A549 (cell line): ENCODE measurements around the gene GALNT14. TPM values are rescaled to one million over a fixed set of nuclear protein-coding genes. Genes with fewer than 3 reads are reported as not detected.

Experiments
- ATAC-seq, 2 experiments: fragments of 200-7000 bp in 1 of 2; fragments of >200 bp in 1 of 2; cut with Nextera tagmentation in 1 of 2; cut with Tn5 transposase in 1 of 2; 3 replicates each; pipeline versions ENCODE4 v1.8.0 to v1.9.1; 2018 to 2020; ENCODE audit warnings: mild to moderate bottlenecking in 1 of 2, moderate library complexity in 1 of 2
- CTCF ChIA-PET: fragments of 300-600 bp; sonication (Branson Sonifier 250); formaldehyde crosslinking; extraction: SDS; loops from one replicate; lab custom pipeline; 2021; ENCODE audit warnings: antibody characterized with exemption, inconsistent platforms; lab: Yijun Ruan, JAX
- POLR2A ChIA-PET: fragments of 350-600 bp; formaldehyde crosslinking; extraction: SDS; loops from one replicate; lab custom pipeline; 2021; ENCODE audit warnings: antibody characterized with exemption, inconsistent platforms; lab: Yijun Ruan, JAX
- DNase-seq, 2 experiments: peaks; one replicate each; pipeline versions ENCODE4 v3.0.0 to v3.0.0-alpha.2; 2011 to 2016; ENCODE audit warnings: low read depth in 1 of 2, low spot score in 1 of 2
- FAIRE-seq: peaks from 2 replicates; lab custom pipeline; 2011; peaks lifted over from hg19 to GRCh38; lab: Jason Lieb, UNC
- H3K27ac ChIP-seq, 2 experiments: fragments of >200 bp; sonication (Bioruptor Twin); formaldehyde crosslinking; 3 replicates each; pipeline ENCODE4 v1.5.1; 2016 to 2017
- H3K4me1 ChIP-seq: fragments of >200 bp; sonication (Bioruptor Twin); formaldehyde crosslinking; 3 replicates; pipeline ENCODE4 v1.6.1; 2016
- H3K4me2 ChIP-seq: fragments of >200 bp; sonication (Bioruptor Twin); formaldehyde crosslinking; 3 replicates; pipeline ENCODE4 v1.6.1; 2016
- H3K4me3 ChIP-seq: fragments of >200 bp; sonication (Bioruptor Twin); formaldehyde crosslinking; 3 replicates; pipeline ENCODE4 v1.5.1; 2016
- H3K9me3 ChIP-seq: fragments of >200 bp; sonication (Bioruptor Twin); formaldehyde crosslinking; 3 replicates; pipeline ENCODE4 v1.6.1; 2016
- BHLHE40 ChIP-seq: IDR thresholded peaks from 2 replicates; pipeline ENCODE4 v1.6.1; 2012; ENCODE audit warnings: low read depth, low read length, inconsistent platforms
- CBX2 ChIP-seq: fragments of 200-600 bp; sonication (generic); IDR thresholded peaks from 2 replicates; pipeline ENCODE4 v1.6.1; 2016; ENCODE audit warnings: low read depth, mild to moderate bottlenecking, borderline replicate concordance
- CHD2 ChIP-seq: fragments of 150-350 bp; IDR thresholded peaks from 2 replicates; pipeline ENCODE4 v1.6.1; 2014; ENCODE audit warnings: low read length; ENCODE audit not compliant: partially characterized antibody
- EHF ChIP-seq: fragments of 250-450 bp; sonication (Bioruptor Pico); IDR thresholded peaks from 2 replicates; pipeline ENCODE4 v1.5.0; 2020; ENCODE audit warnings: mild to moderate bottlenecking
- GATA3 ChIP-seq: IDR thresholded peaks from 2 replicates; pipeline ENCODE4 v1.6.1; 2012; ENCODE audit warnings: borderline replicate concordance
- KDM1A ChIP-seq: fragments of 200-600 bp; sonication (generic); IDR thresholded peaks from 2 replicates; pipeline ENCODE4 v1.6.1; 2016; ENCODE audit warnings: low read depth, mild to moderate bottlenecking
- MYC ChIP-seq: IDR thresholded peaks from 2 replicates; pipeline ENCODE4 v1.6.1; 2012; ENCODE audit warnings: mild to moderate bottlenecking, inconsistent platforms, low read length, improper control_type of control experiment, borderline replicate concordance
- NFE2L2 ChIP-seq: fragments of 150-350 bp; conservative IDR thresholded peaks from 2 replicates; pipeline ENCODE4 v1.6.1; 2014; ENCODE audit warnings: low read length
- NPAS2 ChIP-seq: fragments of 250-450 bp; sonication (Bioruptor Pico); IDR thresholded peaks from 2 replicates; pipeline ENCODE4 v1.8.0; 2022; ENCODE audit warnings: mild to moderate bottlenecking, moderate library complexity, borderline replicate concordance
- NR3C1 ChIP-seq: fragments of >200 bp; sonication (Bioruptor Twin); formaldehyde crosslinking; IDR thresholded peaks from 3 replicates; pipeline ENCODE4 v1.6.1; 2017
- PHF8 ChIP-seq: fragments of 200-600 bp; sonication (generic); IDR thresholded peaks from 2 replicates; pipeline ENCODE4 v1.6.1; 2016; ENCODE audit warnings: low read depth, mild to moderate bottlenecking, antibody characterized with exemption, moderate library complexity, borderline replicate concordance
- POLR2A ChIP-seq: IDR thresholded peaks from 2 replicates; pipeline ENCODE4 v1.6.1; 2012; ENCODE audit warnings: mild to moderate bottlenecking, low read length
- POLR2AphosphoS2 ChIP-seq: conservative IDR thresholded peaks from 2 replicates; pipeline ENCODE4 v1.6.1; 2012; ENCODE audit warnings: low read length, improper control_type of control experiment, inconsistent platforms
- RNF2 ChIP-seq: fragments of 200-600 bp; sonication (generic); IDR thresholded peaks from 2 replicates; pipeline ENCODE4 v1.6.1; 2016; ENCODE audit warnings: low read depth, mild to moderate bottlenecking, antibody characterized with exemption, moderate library complexity, borderline replicate concordance
- TP53 ChIP-seq: fragments of 250-450 bp; sonication (Bioruptor Pico); IDR thresholded peaks from 2 replicates; pipeline ENCODE4 v1.5.0; 2021; ENCODE audit warnings: mild to moderate bottlenecking, moderate library complexity
- ZSCAN20 ChIP-seq: fragments of 250-450 bp; sonication (Bioruptor Pico); IDR thresholded peaks from 2 replicates; pipeline ENCODE4 v1.8.0; 2022; ENCODE audit warnings: mild to moderate bottlenecking, moderate library complexity
- WGBS: methylation state at CpG from one replicate; pipeline ENCODE4 v1.1.6; 2017; ENCODE audit errors: missing lambda C conversion rate; 5-methylcytosine and 5-hydroxymethylcytosine counted together
- polyA plus RNA-seq, 4 experiments: library from polyadenylated mRNA; depleted of rRNA in 3 of 4; stranded (reverse); fragments of >200 nt; fragmentation: RNase III in 1 of 4; extraction: RNeasy Plus Mini Kit Qiagen cat#74134 plus additional on column Dnase treatment in 1 of 4; gene quantifications; 2 replicates in 3 of 4; 3 replicates in 1 of 4; pipeline ENCODE4 v1.2.3, GENCODE V29; 2011 to 2017
- TF ChIP-seq, protein P1 (sequence below): fragments of 200-600 bp; sonication (generic); IDR thresholded peaks from 2 replicates; pipeline ENCODE4 v1.6.1; 2016; ENCODE audit warnings: antibody characterized with exemption, mild to moderate bottlenecking, moderate library complexity
- TF ChIP-seq, protein P2 (sequence below): IDR thresholded peaks from 2 replicates; pipeline ENCODE4 v1.6.1; 2012
- TF ChIP-seq, protein P3 (sequence below): fragments of >200 bp; sonication (Bioruptor Twin); formaldehyde crosslinking; IDR thresholded peaks from 3 replicates; pipeline ENCODE4 v1.6.1; 2016

The GALNT14 gene
- polyA plus RNA-seq, 2 of the 4 experiments (the other 2 are of a cell fraction): 34.4 to 38.3 TPM

DNA sequence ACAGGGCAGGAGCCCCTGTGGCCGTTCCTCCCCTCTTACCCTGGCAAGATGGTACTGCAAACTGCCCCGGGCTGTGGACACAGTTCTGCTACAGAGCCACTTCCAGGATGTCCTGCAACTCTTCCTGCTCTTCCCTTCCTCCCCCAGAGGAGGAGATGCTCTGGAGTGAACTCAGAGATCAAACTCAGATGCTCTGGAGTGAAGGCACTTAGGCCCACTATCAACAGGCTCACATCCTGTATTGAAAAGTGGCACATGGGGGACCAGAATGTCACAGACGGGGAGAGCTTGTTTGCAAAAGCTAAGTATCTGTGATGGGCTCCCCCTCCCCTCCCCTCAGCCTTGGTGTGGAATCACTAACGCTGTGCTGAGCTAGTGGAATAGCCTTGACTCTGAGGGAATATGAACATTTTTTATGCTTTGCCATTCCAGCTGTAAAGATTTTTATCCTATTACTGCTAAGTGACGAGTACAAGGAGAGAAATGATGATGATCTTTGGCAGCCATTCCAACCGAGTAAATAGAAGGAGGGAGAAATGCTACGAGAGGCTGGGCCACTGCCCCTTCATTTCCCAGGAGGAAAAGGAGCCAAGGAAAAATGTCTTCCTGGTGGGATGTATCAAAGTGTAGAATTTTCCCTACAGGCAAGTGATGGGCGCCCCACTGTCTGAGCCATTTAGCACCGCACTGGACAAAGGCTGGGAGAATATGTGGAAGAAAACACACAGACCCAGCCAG is 152.6 kb downstream of the GALNT14 start:
- Histone ChIP-seq H3K27ac (no peak overlapping the region), H3K4me2 (no peak overlapping the region), H3K4me3 (no peak overlapping the region), H3K9me3 (no peaks in the 10 kb centered on the region), H3K4me1 (no peaks in the 10 kb centered on the region)
- 81% methylated on average over 9 of the region's 9 CpGs for WGBS
- TF ChIP-seq NPAS2 (CRISPR knock-in tag): no peak
- TF ChIP-seq NFE2L2: no peak
- ChIA-PET POLR2A (no interaction called here), CTCF (interaction anchor here (1.6 to 1.8 kb wide), 2 partner anchors 10 to 184 kb away, joined by 4 to 8 read pairs; no protein-coding TSS in a partner anchor)
- DNase-seq (no peak), ATAC-seq (no peak), FAIRE-seq (no peak)

DNA sequence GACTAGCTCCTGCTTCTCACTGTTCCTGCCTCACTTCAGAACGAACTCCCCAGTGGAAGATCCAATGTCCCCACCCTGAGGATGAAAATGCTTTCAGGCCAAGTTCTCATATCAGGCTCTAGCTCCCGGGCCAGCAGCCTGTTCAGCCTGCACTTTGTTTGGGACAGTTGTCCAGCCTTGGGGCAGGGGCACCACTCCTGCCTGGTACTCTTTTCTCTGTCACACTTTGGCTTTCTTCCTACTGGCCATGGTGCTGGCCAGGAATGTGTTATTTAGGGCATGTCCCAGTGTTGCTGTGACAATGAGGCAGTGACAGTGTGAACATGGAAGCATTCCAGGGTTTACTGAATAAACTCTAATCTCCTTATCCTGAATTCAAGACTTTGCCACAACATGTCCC is 154.1 kb downstream of the GALNT14 start:
- Histone ChIP-seq H3K27ac (no peak overlapping the region), H3K4me1 (peaks cover 12% of the 10 kb centered on the region), H3K9me3 (no peaks in the 10 kb centered on the region), H3K4me3 (no peak overlapping the region), H3K4me2 (no peak overlapping the region)
- ChIA-PET POLR2A (no interaction called here), CTCF (interaction anchor here (0.7 to 1.8 kb wide), 3 partner anchors 10 to 186 kb away, joined by 3 to 4 read pairs (median 3); partner anchors contain the start of gene GALNT14)
- DNase-seq (no peak), ATAC-seq (no peak), FAIRE-seq (no peak)
- 75% methylated on average over 2 of the region's 2 CpGs for WGBS
- TF ChIP-seq CHD2 (no peak), RNF2 (no peak), MYC (no peak), NPAS2 (CRISPR knock-in tag) (no peak), NFE2L2 (no peak), EHF (CRISPR knock-in tag) (no peak), POLR2AphosphoS2 (no peak), BHLHE40 (no peak), KDM1A (no peak), CBX2 (no peak), NR3C1 (no peak), ZSCAN20 (no peak), POLR2A (no peak), PHF8 (no peak), GATA3 (no peak), TP53 (CRISPR knock-in tag) (no peak)
- TF ChIP-seq, protein P1, sequence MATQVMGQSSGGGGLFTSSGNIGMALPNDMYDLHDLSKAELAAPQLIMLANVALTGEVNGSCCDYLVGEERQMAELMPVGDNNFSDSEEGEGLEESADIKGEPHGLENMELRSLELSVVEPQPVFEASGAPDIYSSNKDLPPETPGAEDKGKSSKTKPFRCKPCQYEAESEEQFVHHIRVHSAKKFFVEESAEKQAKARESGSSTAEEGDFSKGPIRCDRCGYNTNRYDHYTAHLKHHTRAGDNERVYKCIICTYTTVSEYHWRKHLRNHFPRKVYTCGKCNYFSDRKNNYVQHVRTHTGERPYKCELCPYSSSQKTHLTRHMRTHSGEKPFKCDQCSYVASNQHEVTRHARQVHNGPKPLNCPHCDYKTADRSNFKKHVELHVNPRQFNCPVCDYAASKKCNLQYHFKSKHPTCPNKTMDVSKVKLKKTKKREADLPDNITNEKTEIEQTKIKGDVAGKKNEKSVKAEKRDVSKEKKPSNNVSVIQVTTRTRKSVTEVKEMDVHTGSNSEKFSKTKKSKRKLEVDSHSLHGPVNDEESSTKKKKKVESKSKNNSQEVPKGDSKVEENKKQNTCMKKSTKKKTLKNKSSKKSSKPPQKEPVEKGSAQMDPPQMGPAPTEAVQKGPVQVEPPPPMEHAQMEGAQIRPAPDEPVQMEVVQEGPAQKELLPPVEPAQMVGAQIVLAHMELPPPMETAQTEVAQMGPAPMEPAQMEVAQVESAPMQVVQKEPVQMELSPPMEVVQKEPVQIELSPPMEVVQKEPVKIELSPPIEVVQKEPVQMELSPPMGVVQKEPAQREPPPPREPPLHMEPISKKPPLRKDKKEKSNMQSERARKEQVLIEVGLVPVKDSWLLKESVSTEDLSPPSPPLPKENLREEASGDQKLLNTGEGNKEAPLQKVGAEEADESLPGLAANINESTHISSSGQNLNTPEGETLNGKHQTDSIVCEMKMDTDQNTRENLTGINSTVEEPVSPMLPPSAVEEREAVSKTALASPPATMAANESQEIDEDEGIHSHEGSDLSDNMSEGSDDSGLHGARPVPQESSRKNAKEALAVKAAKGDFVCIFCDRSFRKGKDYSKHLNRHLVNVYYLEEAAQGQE: no peak
- TF ChIP-seq, protein P2, sequence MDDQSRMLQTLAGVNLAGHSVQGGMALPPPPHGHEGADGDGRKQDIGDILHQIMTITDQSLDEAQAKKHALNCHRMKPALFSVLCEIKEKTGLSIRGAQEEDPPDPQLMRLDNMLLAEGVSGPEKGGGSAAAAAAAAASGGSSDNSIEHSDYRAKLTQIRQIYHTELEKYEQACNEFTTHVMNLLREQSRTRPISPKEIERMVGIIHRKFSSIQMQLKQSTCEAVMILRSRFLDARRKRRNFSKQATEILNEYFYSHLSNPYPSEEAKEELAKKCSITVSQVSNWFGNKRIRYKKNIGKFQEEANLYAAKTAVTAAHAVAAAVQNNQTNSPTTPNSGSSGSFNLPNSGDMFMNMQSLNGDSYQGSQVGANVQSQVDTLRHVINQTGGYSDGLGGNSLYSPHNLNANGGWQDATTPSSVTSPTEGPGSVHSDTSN: no peak
- TF ChIP-seq, protein P3, sequence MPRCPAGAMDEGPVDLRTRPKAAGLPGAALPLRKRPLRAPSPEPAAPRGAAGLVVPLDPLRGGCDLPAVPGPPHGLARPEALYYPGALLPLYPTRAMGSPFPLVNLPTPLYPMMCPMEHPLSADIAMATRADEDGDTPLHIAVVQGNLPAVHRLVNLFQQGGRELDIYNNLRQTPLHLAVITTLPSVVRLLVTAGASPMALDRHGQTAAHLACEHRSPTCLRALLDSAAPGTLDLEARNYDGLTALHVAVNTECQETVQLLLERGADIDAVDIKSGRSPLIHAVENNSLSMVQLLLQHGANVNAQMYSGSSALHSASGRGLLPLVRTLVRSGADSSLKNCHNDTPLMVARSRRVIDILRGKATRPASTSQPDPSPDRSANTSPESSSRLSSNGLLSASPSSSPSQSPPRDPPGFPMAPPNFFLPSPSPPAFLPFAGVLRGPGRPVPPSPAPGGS: no peak
- TF ChIP-seq, all 56 proteins: peak for 0
